Endothelial cell of umbilical vein (primary cell): ENCODE measurements around the gene PTPRD. TPM values are rescaled to one million over a fixed set of nuclear protein-coding genes. Genes with fewer than 3 reads are reported as not detected.

Experiments
- BruUV-seq: library from RNA; stranded (reverse); fragments of 400-500 nt; replicated peaks from 2 replicates; lab custom pipeline; 2021; lab: Mats Ljungman, UMichigan
- CTCF ChIA-PET: fragments of 300-600, 350-600 bp; sonication (Branson Sonifier 250); formaldehyde crosslinking; loops from one replicate; lab custom pipeline; 2021; ENCODE audit warnings: antibody characterized with exemption, inconsistent platforms; lab: Charles Lee
- POLR2A ChIA-PET: fragments of 300-600, 350-600 bp; sonication (Branson Sonifier 250); formaldehyde crosslinking; loops from one replicate; lab custom pipeline; 2021; ENCODE audit warnings: antibody characterized with exemption, inconsistent platforms; lab: Charles Lee
- DNase-seq: peaks from one replicate; pipeline ENCODE4 v3.0.0-alpha.2; 2011; ENCODE audit warnings: low read depth, low spot score
- FAIRE-seq: peaks from 2 replicates; lab custom pipeline; 2011; peaks lifted over from hg19 to GRCh38; lab: Jason Lieb, UNC
- H2AFZ ChIP-seq: 2 replicates; pipeline ENCODE4 v1.6.0; 2012; ENCODE audit warnings: low read depth, low read length, control low read depth, inconsistent platforms
- H3K27ac ChIP-seq: 2 replicates; pipeline ENCODE4 v1.5.1; 2011; ENCODE audit warnings: low read depth, mild to moderate bottlenecking, control low read depth, low read length, moderate library complexity; ENCODE audit not compliant: insufficient read depth
- H3K27me3 ChIP-seq, 2 experiments: 2 replicates each; pipeline versions ENCODE4 v1.6.0 to v1.6.1; 2011; ENCODE audit warnings: low read length in 2 of 2, mixed read lengths in 1 of 2; ENCODE audit not compliant: control insufficient read depth in 2 of 2, insufficient read depth in 2 of 2
- H3K36me3 ChIP-seq, 2 experiments: 2 replicates in 1 of 2; 3 replicates in 1 of 2; pipeline ENCODE4 v1.5.1; 2011; ENCODE audit warnings: low read length in 2 of 2, mild to moderate bottlenecking in 1 of 2, moderate library complexity in 1 of 2; ENCODE audit not compliant: control insufficient read depth in 2 of 2, insufficient read depth in 2 of 2; ENCODE audit errors: extremely low read depth in 1 of 2
- H3K4me1 ChIP-seq: 3 replicates; pipeline ENCODE4 v1.5.1; 2011; ENCODE audit warnings: mild to moderate bottlenecking, low read length; ENCODE audit not compliant: control insufficient read depth, insufficient read depth; ENCODE audit errors: extremely low read depth
- H3K4me2 ChIP-seq: 2 replicates; pipeline ENCODE4 v1.6.1; 2011; ENCODE audit warnings: low read length, control low read depth, mixed read lengths; ENCODE audit not compliant: insufficient read depth
- H3K4me3 ChIP-seq, 3 experiments: fragments of 200-600 bp in 1 of 3; sonication (generic), shearing (Covaris generic) in 1 of 3; replicated peaks in 1 of 3; 2 replicates each; pipeline ENCODE4 v1.5.1; 2011 to 2016; ENCODE audit warnings: control low read depth in 3 of 3, low read length in 3 of 3, mild to moderate bottlenecking in 2 of 3, inconsistent platforms in 1 of 3, low read depth in 1 of 3, moderate library complexity in 1 of 3; ENCODE audit not compliant: insufficient read depth in 1 of 3
- H3K79me2 ChIP-seq: 2 replicates; pipeline ENCODE4 v1.6.0; 2012; ENCODE audit warnings: low read length, inconsistent platforms; ENCODE audit not compliant: control insufficient read depth, insufficient read depth
- H3K9ac ChIP-seq: replicated peaks from 2 replicates; pipeline ENCODE3; 2011; ENCODE audit warnings: low read length, control low read depth; ENCODE audit not compliant: insufficient read depth; ENCODE audit errors: extremely low read depth
- H3K9me1 ChIP-seq: replicated peaks from 3 replicates; pipeline ENCODE4 v1.6.0; 2011; ENCODE audit warnings: mild to moderate bottlenecking, low read length; ENCODE audit not compliant: control insufficient read depth, insufficient read depth; ENCODE audit errors: extremely low read depth
- H3K9me3 ChIP-seq: replicated peaks from 2 replicates; pipeline ENCODE4 v1.5.1; 2012; ENCODE audit warnings: low read length, inconsistent platforms; ENCODE audit not compliant: control insufficient read depth, insufficient read depth
- H4K20me1 ChIP-seq: replicated peaks from 2 replicates; pipeline ENCODE3; 2011; ENCODE audit warnings: mild to moderate bottlenecking, low read length; ENCODE audit not compliant: control insufficient read depth, insufficient read depth; ENCODE audit errors: extremely low read depth
- EZH2 ChIP-seq: IDR thresholded peaks from 2 replicates; pipeline ENCODE4 v1.6.1; 2012; ENCODE audit warnings: borderline replicate concordance, low read depth, mild to moderate bottlenecking, moderate library complexity, low read length, inconsistent platforms; ENCODE audit not compliant: severe bottlenecking
- FOS ChIP-seq: IDR thresholded peaks from 2 replicates; pipeline ENCODE4 v1.6.1; 2011; ENCODE audit warnings: mild to moderate bottlenecking, low read length, moderate library complexity, borderline replicate concordance; ENCODE audit not compliant: insufficient read depth
- GATA2 ChIP-seq: IDR thresholded peaks from 2 replicates; pipeline ENCODE4 v1.7.0; 2011; ENCODE audit warnings: low read depth, mild to moderate bottlenecking, moderate library complexity, mixed read lengths, low read length; ENCODE audit not compliant: insufficient read length, insufficient read depth
- JUN ChIP-seq: IDR thresholded peaks from 2 replicates; pipeline ENCODE4 v1.6.1; 2011; ENCODE audit warnings: borderline replicate concordance, low read depth; ENCODE audit not compliant: insufficient read length, insufficient read depth
- MYC ChIP-seq: IDR thresholded peaks from one replicate; pipeline ENCODE4 v1.6.1; 2011; ENCODE audit warnings: mild to moderate bottlenecking, low read depth, low read length
- POLR2A ChIP-seq: IDR thresholded peaks from 2 replicates; pipeline ENCODE4 v1.6.1; 2012; ENCODE audit warnings: low read depth, mild to moderate bottlenecking, control low read depth, low read length
- POLR2AphosphoS5 ChIP-seq: IDR thresholded peaks from 2 replicates; pipeline ENCODE4 v1.6.1; 2012; ENCODE audit warnings: low read depth, mild to moderate bottlenecking, control low read depth, low read length, moderate library complexity; ENCODE audit not compliant: insufficient read depth
- dilution Hi-C: fragments of 300-500 bp; cut with MboI; formaldehyde crosslinking; loops from one replicate; pipeline ENCODE4 v1.15.0; 2019; ENCODE audit warnings: low sequenced_read_pairs; ENCODE audit not compliant: extremely low pct_ligation_motif_present
- intact Hi-C: fragments of 100-400 bp; cut with micrococcal nuclease; formaldehyde crosslinking; loops from one replicate; pipeline ENCODE4 v1.10.0; 2022
- polyA plus RNA-seq, 4 experiments: library from polyadenylated mRNA; depleted of rRNA in 3 of 4; stranded (reverse) in 3 of 4; unstranded in 1 of 4; fragments of >200 nt; gene quantifications; 2 replicates each; pipeline versions ENCODE4 v1.2.1 to v1.2.3, GENCODE V29; 2011 to 2012; ENCODE audit warnings: missing spikeins in 1 of 4
- total RNA-seq: library from RNA; stranded (reverse); gene quantifications from 2 replicates; pipeline ENCODE4 v1.2.3, GENCODE V29; 2021
- TF ChIP-seq, protein P1 (sequence below), 2 donors: IDR thresholded peaks; 1 replicate in 1 of 2; 2 replicates in 1 of 2; pipeline ENCODE4 v1.5.1; 2011; ENCODE audit warnings: low read length in 2 of 2, mild to moderate bottlenecking in 2 of 2, moderate library complexity in 2 of 2, control low read depth in 1 of 2, inconsistent platforms in 1 of 2, low read depth in 1 of 2; ENCODE audit not compliant: insufficient read depth in 1 of 2; ENCODE audit errors: extremely low read depth in 1 of 2
- TF ChIP-seq, protein P2 (sequence below): IDR thresholded peaks from 2 replicates; pipeline ENCODE4 v1.6.1; 2011; ENCODE audit not compliant: insufficient read depth, insufficient read length

The PTPRD gene
- total and polyA plus RNA-seq, 2 donors (not counting 3 experiments of a cell fraction or from before 2014, with no cell fraction given) = 5.5 to 5.7 TPM

- peaks cover 0 to 8% of the 10 kb centered on the region in 2 experiments for H3K27me3 ChIP-seq
- intact Hi-C loops (no loop called here), dilution Hi-C loops (no loop called here)
- no peaks in the 10 kb centered on the region for H4K20me1 ChIP-seq
- no peak overlapping the region for H3K9ac ChIP-seq
- ChIA-PET CTCF (no interaction called here), POLR2A (no interaction called here)
- DNase-seq = no peak
- H3K4me2 ChIP-seq = no peak overlapping the region
- H3K79me2 ChIP-seq = no peaks in the 10 kb centered on the region
- H3K4me1 ChIP-seq = no peaks in the 10 kb centered on the region
- no peaks in the 10 kb centered on the region for H3K9me1 ChIP-seq
- no TSS peak for BruUV-seq
- H3K27ac ChIP-seq = no peak overlapping the region
- no peak for FAIRE-seq
- H3K9me3 ChIP-seq = no peaks in the 10 kb centered on the region
- no peak overlapping the region for H3K4me3 ChIP-seq
- TF ChIP-seq POLR2AphosphoS5 = no peak
- TF ChIP-seq, protein P1, sequence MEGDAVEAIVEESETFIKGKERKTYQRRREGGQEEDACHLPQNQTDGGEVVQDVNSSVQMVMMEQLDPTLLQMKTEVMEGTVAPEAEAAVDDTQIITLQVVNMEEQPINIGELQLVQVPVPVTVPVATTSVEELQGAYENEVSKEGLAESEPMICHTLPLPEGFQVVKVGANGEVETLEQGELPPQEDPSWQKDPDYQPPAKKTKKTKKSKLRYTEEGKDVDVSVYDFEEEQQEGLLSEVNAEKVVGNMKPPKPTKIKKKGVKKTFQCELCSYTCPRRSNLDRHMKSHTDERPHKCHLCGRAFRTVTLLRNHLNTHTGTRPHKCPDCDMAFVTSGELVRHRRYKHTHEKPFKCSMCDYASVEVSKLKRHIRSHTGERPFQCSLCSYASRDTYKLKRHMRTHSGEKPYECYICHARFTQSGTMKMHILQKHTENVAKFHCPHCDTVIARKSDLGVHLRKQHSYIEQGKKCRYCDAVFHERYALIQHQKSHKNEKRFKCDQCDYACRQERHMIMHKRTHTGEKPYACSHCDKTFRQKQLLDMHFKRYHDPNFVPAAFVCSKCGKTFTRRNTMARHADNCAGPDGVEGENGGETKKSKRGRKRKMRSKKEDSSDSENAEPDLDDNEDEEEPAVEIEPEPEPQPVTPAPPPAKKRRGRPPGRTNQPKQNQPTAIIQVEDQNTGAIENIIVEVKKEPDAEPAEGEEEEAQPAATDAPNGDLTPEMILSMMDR (IDR thresholded peaks at IDR 0.05; ENCODE audit: extremely low read depth in 1 of 2, insufficient read depth in 1 of 2, low read depth in 1 of 2, low read length in 2 of 2) = no peak
- TF ChIP-seq GATA2 = no peak
- TF ChIP-seq MYC = no peak
- TF ChIP-seq FOS = no peak
- no peak for TF ChIP-seq EZH2
- TF ChIP-seq JUN = no peak
- no peak for TF ChIP-seq POLR2A
- TF ChIP-seq, protein P2, sequence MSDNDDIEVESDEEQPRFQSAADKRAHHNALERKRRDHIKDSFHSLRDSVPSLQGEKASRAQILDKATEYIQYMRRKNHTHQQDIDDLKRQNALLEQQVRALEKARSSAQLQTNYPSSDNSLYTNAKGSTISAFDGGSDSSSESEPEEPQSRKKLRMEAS = no peak
- no peak overlapping the region for H2AFZ ChIP-seq
- H3K36me3 ChIP-seq = no peaks in the 10 kb centered on the region
Measured at GRCh38 chr9:8868632-8869031, 1744.2 kb downstream of the PTPRD start.
